Effector memory CD8-positive, alpha-beta T cell (primary cell): Measurements from ENCODE around the gene LLGL1.
A peak's percentile ranks its signal among the peaks of the same experiment; 100 is the strongest.

Experiments used
- ATAC-seq: fragments of 150-1000 bp; cut with Tn5 transposase; replicated peaks from 2 replicates; pipeline ENCODE4 v1.10.0; 2021; ENCODE audit warnings: mild to moderate bottlenecking, moderate library complexity
- DNase-seq, 3 experiments: peaks; one replicate each; pipeline ENCODE4 v3.0.0; 2021
- H3K27ac Mint-ChIP-seq, 2 donors: one replicate each; pipeline ENCODE4 v1.8.0; 2022; ENCODE audit warnings: mild to moderate bottlenecking in 2 of 2, mixed read lengths in 2 of 2, moderate library complexity in 2 of 2
- H3K27me3 Mint-ChIP-seq, 2 donors: one replicate each; pipeline ENCODE4 v1.8.0; 2022; ENCODE audit warnings: mixed read lengths in 2 of 2
- H3K36me3 Mint-ChIP-seq: one replicate; pipeline ENCODE4 v1.8.0; 2022; ENCODE audit warnings: mild to moderate bottlenecking, moderate library complexity, mixed read lengths; ENCODE audit not compliant: insufficient read depth
- H3K4me1 Mint-ChIP-seq, 2 donors: one replicate each; pipeline ENCODE4 v1.8.0; 2022; ENCODE audit warnings: low read depth in 2 of 2, mixed read lengths in 2 of 2
- H3K4me3 Mint-ChIP-seq, 2 donors: one replicate each; pipeline ENCODE4 v1.8.0; 2022; ENCODE audit warnings: mild to moderate bottlenecking in 2 of 2, mixed read lengths in 2 of 2, moderate library complexity in 2 of 2
- H3K9me3 Mint-ChIP-seq, 2 donors: one replicate each; pipeline ENCODE4 v1.8.0; 2022; ENCODE audit warnings: mixed read lengths in 2 of 2

LLGL1 gene

GRCh38 chr17:18263885-18264682 lies 38.6 kb downstream of the LLGL1 start:
- no peak overlapping the region for H3K4me3 Mint-ChIP-seq
- H3K27ac Mint-ChIP-seq = no peak overlapping the region
- no peak for ATAC-seq
- DNase-seq = no peak
- H3K4me1 Mint-ChIP-seq = peaks cover 25 to 42% of the 10 kb centered on the region in 2 donors
- H3K27me3 Mint-ChIP-seq = no peaks in the 10 kb centered on the region
- H3K36me3 Mint-ChIP-seq = peaks cover 10% of the 10 kb centered on the region
- H3K9me3 Mint-ChIP-seq = no peaks in the 10 kb centered on the region

- peak; percentile 77 for ATAC-seq
These were observed 41.9 kb downstream of the LLGL1 start for GRCh38 chr17:18267366-18267765.

GRCh38 chr17:18267927-18268711 lies 42.7 kb downstream of the LLGL1 start:
- Mint-ChIP-seq H3K9me3 (no peaks in the 10 kb centered on the region), H3K4me1 (peaks cover 11 to 18% of the 10 kb centered on the region in 2 donors), H3K27ac (peak overlapping the region in 1 of 2 donors; percentile 26), H3K4me3 (peak overlapping the region in 1 of 2 donors; percentile 62), H3K27me3 (no peaks in the 10 kb centered on the region), H3K36me3 (peaks cover 10% of the 10 kb centered on the region)
- DNase-seq (no peak), ATAC-seq (peak; percentile 81)

More at GRCh38 chr17:18267366-18267765, 41.9 kb downstream of the LLGL1 start:
- Mint-ChIP-seq H3K27me3 (no peaks in the 10 kb centered on the region), H3K4me1 (peaks cover 13 to 22% of the 10 kb centered on the region in 2 donors), H3K9me3 (no peaks in the 10 kb centered on the region), H3K27ac (no peak overlapping the region), H3K4me3 (peak overlapping the region in 1 of 2 donors; percentile 62), H3K36me3 (peaks cover 10% of the 10 kb centered on the region)
- peak in 1 of 3 experiments; percentile 24 for DNase-seq

- Mint-ChIP-seq H3K9me3 (no peaks in the 10 kb centered on the region), H3K27me3 (no peaks in the 10 kb centered on the region), H3K4me1 (peaks cover 8 to 16% of the 10 kb centered on the region in 2 donors), H3K27ac (peak overlapping the region; percentile 44 to 55), H3K36me3 (peaks cover 13% of the 10 kb centered on the region), H3K4me3 (no peak overlapping the region)
- DNase-seq (no peak), ATAC-seq (no peak)
These were observed 44.9 kb downstream of the LLGL1 start for GRCh38 chr17:18270046-18270931.

- DNase-seq = no peak
- Mint-ChIP-seq H3K36me3 (peaks cover 40% of the 10 kb centered on the region), H3K27me3 (no peaks in the 10 kb centered on the region), H3K9me3 (no peaks in the 10 kb centered on the region), H3K4me3 (no peak overlapping the region), H3K4me1 (peaks cover 0 to 1% of the 10 kb centered on the region in 2 donors), H3K27ac (no peak overlapping the region)
- ATAC-seq = no peak
These were observed 51.6 kb downstream of the LLGL1 start for GRCh38 chr17:18277076-18277475.

- Mint-ChIP-seq H3K4me3 (no peak overlapping the region), H3K36me3 (peaks cover 56% of the 10 kb centered on the region), H3K27me3 (no peaks in the 10 kb centered on the region), H3K27ac (no peak overlapping the region), H3K4me1 (no peaks in the 10 kb centered on the region), H3K9me3 (no peaks in the 10 kb centered on the region)
- DNase-seq = no peak
- ATAC-seq = no peak
These were observed 53.4 kb downstream of the LLGL1 start for GRCh38 chr17:18278867-18279266.

- H3K27me3 Mint-ChIP-seq = no peaks in the 10 kb centered on the region
- no peaks in the 10 kb centered on the region for H3K4me1 Mint-ChIP-seq
- no peak overlapping the region for H3K27ac Mint-ChIP-seq
- no peak for DNase-seq
- ATAC-seq = no peak
- H3K9me3 Mint-ChIP-seq = no peaks in the 10 kb centered on the region
- H3K4me3 Mint-ChIP-seq = no peak overlapping the region
- peaks cover 64% of the 10 kb centered on the region for H3K36me3 Mint-ChIP-seq
These were observed 54.8 kb downstream of the LLGL1 start for GRCh38 chr17:18280249-18280648.

GRCh38 chr17:18280766-18281371 lies 55.4 kb downstream of the LLGL1 start:
- H3K4me3 Mint-ChIP-seq = no peak overlapping the region
- H3K27me3 Mint-ChIP-seq = no peaks in the 10 kb centered on the region
- DNase-seq (no peak), ATAC-seq (no peak)
- H3K36me3 Mint-ChIP-seq = peaks cover 70% of the 10 kb centered on the region
- H3K4me1 Mint-ChIP-seq = no peaks in the 10 kb centered on the region
- H3K27ac Mint-ChIP-seq = peak overlapping the region in 1 of 2 donors; percentile 31
- H3K9me3 Mint-ChIP-seq = no peaks in the 10 kb centered on the region

- H3K36me3 Mint-ChIP-seq = peaks cover 74% of the 10 kb centered on the region
- ATAC-seq = no peak
- no peaks in the 10 kb centered on the region for H3K9me3 Mint-ChIP-seq
- no peak for DNase-seq
- H3K27me3 Mint-ChIP-seq = no peaks in the 10 kb centered on the region
- H3K27ac Mint-ChIP-seq = no peak overlapping the region
- H3K4me3 Mint-ChIP-seq = no peak overlapping the region
- no peaks in the 10 kb centered on the region for H3K4me1 Mint-ChIP-seq
These were observed 56.4 kb downstream of the LLGL1 start for GRCh38 chr17:18281788-18282187.

GRCh38 chr17:18285296-18285695 lies 59.9 kb downstream of the LLGL1 start:
- H3K4me1 Mint-ChIP-seq = no peaks in the 10 kb centered on the region
- peaks cover 73% of the 10 kb centered on the region for H3K36me3 Mint-ChIP-seq
- DNase-seq (no peak), ATAC-seq (no peak)
- no peaks in the 10 kb centered on the region for H3K9me3 Mint-ChIP-seq
- no peak overlapping the region for H3K4me3 Mint-ChIP-seq
- no peaks in the 10 kb centered on the region for H3K27me3 Mint-ChIP-seq
- no peak overlapping the region for H3K27ac Mint-ChIP-seq

GRCh38 chr17:18291718-18292540 lies 66.5 kb downstream of the LLGL1 start:
- peak overlapping the region in 1 of 2 donors; percentile 58 for H3K27ac Mint-ChIP-seq
- no peaks in the 10 kb centered on the region for H3K9me3 Mint-ChIP-seq
- peaks cover 53% of the 10 kb centered on the region for H3K36me3 Mint-ChIP-seq
- ATAC-seq (no peak), DNase-seq (no peak)
- no peak overlapping the region for H3K4me3 Mint-ChIP-seq
- no peaks in the 10 kb centered on the region for H3K27me3 Mint-ChIP-seq
- H3K4me1 Mint-ChIP-seq = no peaks in the 10 kb centered on the region
